ENCODE measurements around the gene KIF1B. TPM values are rescaled to one million over a fixed set of nuclear protein-coding genes. Genes with fewer than 3 reads are reported as not detected.

KIF1B gene
- total and polyA plus RNA-seq, 8 donors: 8.2 to 26.4 (median 19.3) TPM

DNA sequence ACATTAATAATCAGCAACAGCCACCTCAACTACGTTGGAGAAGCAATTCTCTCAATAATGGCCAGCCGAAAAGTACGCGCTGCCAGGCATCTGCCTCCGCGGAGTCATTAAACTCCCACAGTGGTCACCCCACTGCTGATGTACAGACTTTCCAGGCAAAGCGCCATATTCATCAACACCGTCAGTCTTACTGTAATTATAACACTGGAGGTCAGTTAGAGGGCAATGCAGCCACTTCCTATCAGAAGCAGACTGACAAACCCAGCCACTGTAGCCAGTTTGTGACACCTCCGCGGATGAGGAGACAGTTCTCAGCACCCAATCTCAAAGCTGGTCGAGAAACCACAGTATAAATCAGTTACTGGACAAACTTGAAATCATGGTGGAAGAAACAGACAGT lies 93.9 kb downstream of the KIF1B start:
- Histone ChIP-seq H3K4me1 (no peaks in the 10 kb centered on the region), H3K9me3 (no peaks in the 10 kb centered on the region), H3K4me3 (no peak overlapping the region), H3K27ac (no peak overlapping the region), H3K27me3 (no peaks in the 10 kb centered on the region), H3K36me3 (peaks cover 0 to 4% (median 0%) of the 10 kb centered on the region in 3 donors)
- no peak for ATAC-seq
- FAIRE-seq: no peak
- no peak for DNase-seq
- TF ChIP-seq, protein P1, sequence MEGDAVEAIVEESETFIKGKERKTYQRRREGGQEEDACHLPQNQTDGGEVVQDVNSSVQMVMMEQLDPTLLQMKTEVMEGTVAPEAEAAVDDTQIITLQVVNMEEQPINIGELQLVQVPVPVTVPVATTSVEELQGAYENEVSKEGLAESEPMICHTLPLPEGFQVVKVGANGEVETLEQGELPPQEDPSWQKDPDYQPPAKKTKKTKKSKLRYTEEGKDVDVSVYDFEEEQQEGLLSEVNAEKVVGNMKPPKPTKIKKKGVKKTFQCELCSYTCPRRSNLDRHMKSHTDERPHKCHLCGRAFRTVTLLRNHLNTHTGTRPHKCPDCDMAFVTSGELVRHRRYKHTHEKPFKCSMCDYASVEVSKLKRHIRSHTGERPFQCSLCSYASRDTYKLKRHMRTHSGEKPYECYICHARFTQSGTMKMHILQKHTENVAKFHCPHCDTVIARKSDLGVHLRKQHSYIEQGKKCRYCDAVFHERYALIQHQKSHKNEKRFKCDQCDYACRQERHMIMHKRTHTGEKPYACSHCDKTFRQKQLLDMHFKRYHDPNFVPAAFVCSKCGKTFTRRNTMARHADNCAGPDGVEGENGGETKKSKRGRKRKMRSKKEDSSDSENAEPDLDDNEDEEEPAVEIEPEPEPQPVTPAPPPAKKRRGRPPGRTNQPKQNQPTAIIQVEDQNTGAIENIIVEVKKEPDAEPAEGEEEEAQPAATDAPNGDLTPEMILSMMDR (IDR thresholded peaks at IDR 0.05): no peak
- WGBS, 2 donors: 88 to 92% methylated on average over 11 of the region's 11 CpGs
- intact Hi-C loops (cut with DNase I): no loop called here

DNA sequence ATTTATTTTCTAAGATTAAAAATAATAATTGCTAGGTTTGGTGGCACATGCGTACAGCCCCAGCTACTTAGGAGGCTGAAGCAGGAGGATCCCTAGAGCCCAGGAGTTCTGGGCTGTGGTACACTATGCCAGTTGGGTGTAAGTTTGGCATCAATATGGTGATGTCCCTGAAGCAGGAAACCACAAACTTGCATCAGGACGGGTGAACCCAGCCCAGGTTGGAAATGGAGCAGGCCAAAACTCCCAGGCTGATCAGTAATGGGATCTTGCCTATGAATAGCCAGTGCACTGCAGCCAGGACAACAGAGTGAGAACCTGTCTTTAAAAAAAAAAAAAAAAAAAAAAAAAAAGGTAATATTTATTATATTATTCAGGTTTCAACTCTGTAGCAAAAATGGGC lies 96.1 kb downstream of the KIF1B start:
- Histone ChIP-seq H3K27me3 (no peaks in the 10 kb centered on the region), H3K4me3 (no peak overlapping the region), H3K27ac (no peak overlapping the region), H3K9me3 (no peaks in the 10 kb centered on the region), H3K4me1 (no peaks in the 10 kb centered on the region), H3K36me3 (peaks cover 0 to 4% (median 0%) of the 10 kb centered on the region in 3 donors)
- TF ChIP-seq, protein P1 (IDR thresholded peaks at IDR 0.05): no peak
- FAIRE-seq (no peak), DNase-seq (no peak), ATAC-seq (no peak)
- 80 to 83% methylated on average over 2 of the region's 2 CpGs for WGBS, 2 donors
- intact Hi-C loops (cut with DNase I): no loop called here

DNA sequence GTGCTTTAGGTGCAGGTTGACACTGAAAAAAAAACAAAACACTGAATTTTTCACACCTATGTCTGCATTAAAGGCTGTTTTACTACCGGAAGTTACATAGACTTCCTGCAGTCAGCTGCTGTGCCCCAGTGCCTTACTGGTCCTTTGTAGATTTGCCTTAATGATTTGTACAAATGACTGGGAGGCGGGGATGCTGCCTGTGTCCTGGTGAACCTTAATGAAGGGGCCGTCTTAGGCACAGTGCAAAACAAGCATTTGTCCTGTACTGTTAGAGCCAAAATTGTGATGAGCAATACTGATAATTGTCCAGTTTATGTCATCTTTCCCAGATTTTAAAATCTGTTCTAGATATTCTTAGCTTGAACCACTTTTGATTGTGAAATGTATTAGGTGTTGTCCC lies 97.6 kb downstream of the KIF1B start:
- H3K4me3 ChIP-seq: no peak overlapping the region
- intact Hi-C loops (cut with DNase I): no loop called here
- DNase-seq (no peak), ATAC-seq (no peak), FAIRE-seq (no peak)
- H3K9me3 ChIP-seq: no peaks in the 10 kb centered on the region
- H3K27me3 ChIP-seq: no peaks in the 10 kb centered on the region
- WGBS, 2 donors: 89 to 91% methylated on average over 3 of the region's 3 CpGs
- H3K36me3 ChIP-seq: peaks cover 0 to 3% (median 0%) of the 10 kb centered on the region in 3 donors
- no peak overlapping the region for H3K27ac ChIP-seq
- TF ChIP-seq, protein P1 (IDR thresholded peaks at IDR 0.05): no peak
- H3K4me1 ChIP-seq: no peaks in the 10 kb centered on the region

DNA sequence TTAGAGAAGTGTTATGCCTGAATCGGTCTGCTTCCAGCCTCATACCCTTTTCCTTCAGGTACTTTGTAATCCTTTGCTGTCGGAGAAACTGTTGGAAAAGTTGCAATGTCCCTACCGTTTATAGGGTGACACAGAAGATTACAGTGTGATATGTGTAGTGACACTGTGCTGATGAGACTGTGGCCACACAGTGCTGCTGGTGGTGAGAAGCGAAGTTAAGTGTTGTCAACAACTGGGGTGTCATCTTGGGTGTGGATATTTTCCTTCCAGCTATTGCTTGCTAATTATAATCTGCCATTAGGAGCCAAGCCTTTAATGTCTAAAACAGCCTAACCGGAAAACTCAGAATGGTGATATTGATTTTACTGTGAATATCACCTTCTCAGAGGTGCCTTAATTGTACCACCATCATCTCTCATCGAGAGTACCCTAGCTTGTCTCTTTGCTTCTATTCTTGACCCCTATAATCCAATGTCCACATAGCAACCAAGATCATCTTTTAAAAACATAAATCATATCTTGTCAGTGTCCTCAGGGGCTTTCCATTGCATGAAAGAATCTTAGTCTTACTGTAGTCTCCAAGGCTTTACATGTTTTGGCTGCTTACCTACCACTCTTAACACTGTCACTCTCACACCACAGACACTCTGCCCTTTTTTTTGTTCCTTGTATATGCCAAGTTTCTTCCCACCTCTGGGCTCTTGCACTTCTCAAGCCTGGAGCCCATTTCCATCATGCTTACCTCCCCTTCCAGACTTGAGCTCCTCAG lies 99.1 kb downstream of the KIF1B start:
- H3K36me3 ChIP-seq: no peaks in the 10 kb centered on the region
- ATAC-seq (no peak), FAIRE-seq (no peak), DNase-seq (no peak)
- no peaks in the 10 kb centered on the region for H3K9me3 ChIP-seq
- intact Hi-C loops (cut with DNase I): no loop called here
- no peaks in the 10 kb centered on the region for H3K27me3 ChIP-seq
- TF ChIP-seq, protein P1 (IDR thresholded peaks at IDR 0.05): no peak
- 83 to 84% methylated on average over 6 of the region's 6 CpGs for WGBS, 2 donors
- H3K4me3 ChIP-seq: no peak overlapping the region
- no peak overlapping the region for H3K27ac ChIP-seq
- H3K4me1 ChIP-seq: no peaks in the 10 kb centered on the region

DNA sequence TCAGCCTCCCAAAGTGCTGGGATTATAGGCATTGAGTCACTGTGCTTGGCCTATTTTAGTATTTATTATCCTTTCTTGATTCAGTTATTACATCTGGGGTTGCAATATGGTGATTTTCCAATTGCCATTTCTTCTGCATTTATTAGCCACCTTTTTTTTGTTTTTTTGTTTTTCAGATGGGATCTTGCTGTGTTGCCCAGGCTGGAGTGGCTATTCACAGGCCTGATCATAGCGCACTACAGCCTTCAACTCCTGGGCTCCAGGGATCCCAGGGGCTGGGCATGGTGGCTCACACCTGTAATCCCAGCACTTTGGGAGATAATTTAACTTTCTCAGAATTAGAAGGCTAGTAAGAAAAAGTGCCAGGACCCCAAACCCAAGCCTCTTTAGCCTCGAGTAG lies 106.4 kb downstream of the KIF1B start:
- TF ChIP-seq, protein P1 (IDR thresholded peaks at IDR 0.05): no peak
- Histone ChIP-seq H3K27ac (no peak overlapping the region), H3K27me3 (no peaks in the 10 kb centered on the region), H3K36me3 (peaks cover 0 to 3% (median 0%) of the 10 kb centered on the region in 3 donors), H3K4me3 (no peak overlapping the region), H3K9me3 (no peaks in the 10 kb centered on the region), H3K4me1 (no peaks in the 10 kb centered on the region)
- 95 to 96% methylated on average over 2 of the region's 2 CpGs for WGBS, 2 donors
- no peak for ATAC-seq
- intact Hi-C loops (cut with DNase I): no loop called here
- no peak for FAIRE-seq
- no peak for DNase-seq

All from pancreas (tissue), 10 donors.